22Rv1 (cell line): ENCODE results near the gene PRPSAP1.
A peak's percentile ranks its signal among the peaks of the same experiment; 100 is the strongest.

Experiments
- H3K27ac ChIP-seq: fragments of 450-650 bp; 2 replicates; pipeline ENCODE4 v1.5.1; 2017
- ZFX ChIP-seq: fragments of 450-650 bp; IDR thresholded peaks from 2 replicates; pipeline ENCODE4 v1.6.1; 2017; ENCODE audit warnings: antibody characterized with exemption, borderline replicate concordance
- TF ChIP-seq, protein P1 (sequence below): fragments of 450-650 bp; IDR thresholded peaks from 2 replicates; pipeline ENCODE4 v1.5.1; 2017; ENCODE audit warnings: mild to moderate bottlenecking

Gene PRPSAP1

DNA sequence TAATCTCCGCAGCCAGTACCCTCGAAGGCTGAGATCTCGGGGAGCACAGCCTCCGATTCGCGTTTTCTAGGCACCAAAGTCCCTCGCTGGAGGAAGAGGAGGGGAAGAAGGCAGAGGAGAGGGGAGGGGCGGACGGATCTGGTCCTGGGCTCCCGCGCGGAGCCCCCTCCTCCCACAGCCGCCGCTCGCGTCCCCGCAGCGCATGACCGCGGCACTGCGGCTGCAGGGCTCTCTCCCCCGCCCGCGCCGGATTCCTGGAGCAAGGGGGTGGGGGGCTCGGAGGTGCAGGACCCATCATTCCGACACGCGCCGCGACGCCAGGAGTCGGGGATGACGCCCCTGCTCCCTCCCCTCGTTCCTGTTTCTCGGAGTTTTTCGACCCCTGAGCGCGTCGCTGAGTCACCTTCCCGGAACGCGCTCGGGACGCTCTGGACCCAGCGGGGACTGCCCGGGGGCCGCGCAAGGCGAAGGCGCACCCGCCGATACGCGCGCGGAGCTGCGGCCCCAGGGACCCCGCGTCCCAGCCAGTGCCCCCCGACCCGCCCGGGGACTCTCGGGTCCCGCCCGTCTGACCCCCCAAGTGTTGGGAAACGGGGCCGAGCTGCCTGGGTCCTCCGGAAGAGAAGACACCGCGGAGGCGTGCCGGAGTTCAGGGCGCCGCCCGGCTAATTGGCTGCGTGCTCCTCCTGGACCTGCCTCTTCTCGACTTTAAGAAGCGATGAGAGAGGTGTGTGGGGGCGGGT, 29.3 kb upstream of the PRPSAP1 start:
- peak overlapping the region; percentile 77 for H3K27ac ChIP-seq
- no peak for TF ChIP-seq ZFX
- TF ChIP-seq, protein P1, sequence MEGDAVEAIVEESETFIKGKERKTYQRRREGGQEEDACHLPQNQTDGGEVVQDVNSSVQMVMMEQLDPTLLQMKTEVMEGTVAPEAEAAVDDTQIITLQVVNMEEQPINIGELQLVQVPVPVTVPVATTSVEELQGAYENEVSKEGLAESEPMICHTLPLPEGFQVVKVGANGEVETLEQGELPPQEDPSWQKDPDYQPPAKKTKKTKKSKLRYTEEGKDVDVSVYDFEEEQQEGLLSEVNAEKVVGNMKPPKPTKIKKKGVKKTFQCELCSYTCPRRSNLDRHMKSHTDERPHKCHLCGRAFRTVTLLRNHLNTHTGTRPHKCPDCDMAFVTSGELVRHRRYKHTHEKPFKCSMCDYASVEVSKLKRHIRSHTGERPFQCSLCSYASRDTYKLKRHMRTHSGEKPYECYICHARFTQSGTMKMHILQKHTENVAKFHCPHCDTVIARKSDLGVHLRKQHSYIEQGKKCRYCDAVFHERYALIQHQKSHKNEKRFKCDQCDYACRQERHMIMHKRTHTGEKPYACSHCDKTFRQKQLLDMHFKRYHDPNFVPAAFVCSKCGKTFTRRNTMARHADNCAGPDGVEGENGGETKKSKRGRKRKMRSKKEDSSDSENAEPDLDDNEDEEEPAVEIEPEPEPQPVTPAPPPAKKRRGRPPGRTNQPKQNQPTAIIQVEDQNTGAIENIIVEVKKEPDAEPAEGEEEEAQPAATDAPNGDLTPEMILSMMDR = no peak

DNA sequence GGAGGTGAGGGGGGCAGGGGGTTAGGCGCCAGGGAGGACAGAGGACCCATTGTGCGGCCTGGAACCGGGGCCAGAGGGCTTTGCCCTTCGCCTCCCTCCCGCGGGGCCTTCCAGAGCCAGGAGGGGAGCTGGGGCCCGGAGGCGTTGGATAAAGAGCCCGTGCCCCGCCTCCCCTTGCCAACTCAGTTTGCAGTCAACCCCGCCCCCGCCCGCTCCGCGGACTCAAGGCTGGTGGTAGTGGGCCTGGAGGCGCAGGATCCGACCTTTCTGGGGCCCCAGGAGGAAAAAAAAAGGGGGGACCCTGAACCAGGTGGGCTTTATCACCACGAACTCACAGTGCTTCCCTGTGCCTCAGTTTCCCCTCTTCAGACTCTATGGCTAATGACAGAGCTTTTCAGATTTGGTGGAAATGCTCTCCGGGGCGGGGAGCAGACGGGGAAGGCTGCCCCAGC, 28.7 kb upstream of the PRPSAP1 start:
- TF ChIP-seq, protein P1 = no peak
- H3K27ac ChIP-seq = no peak overlapping the region

DNA sequence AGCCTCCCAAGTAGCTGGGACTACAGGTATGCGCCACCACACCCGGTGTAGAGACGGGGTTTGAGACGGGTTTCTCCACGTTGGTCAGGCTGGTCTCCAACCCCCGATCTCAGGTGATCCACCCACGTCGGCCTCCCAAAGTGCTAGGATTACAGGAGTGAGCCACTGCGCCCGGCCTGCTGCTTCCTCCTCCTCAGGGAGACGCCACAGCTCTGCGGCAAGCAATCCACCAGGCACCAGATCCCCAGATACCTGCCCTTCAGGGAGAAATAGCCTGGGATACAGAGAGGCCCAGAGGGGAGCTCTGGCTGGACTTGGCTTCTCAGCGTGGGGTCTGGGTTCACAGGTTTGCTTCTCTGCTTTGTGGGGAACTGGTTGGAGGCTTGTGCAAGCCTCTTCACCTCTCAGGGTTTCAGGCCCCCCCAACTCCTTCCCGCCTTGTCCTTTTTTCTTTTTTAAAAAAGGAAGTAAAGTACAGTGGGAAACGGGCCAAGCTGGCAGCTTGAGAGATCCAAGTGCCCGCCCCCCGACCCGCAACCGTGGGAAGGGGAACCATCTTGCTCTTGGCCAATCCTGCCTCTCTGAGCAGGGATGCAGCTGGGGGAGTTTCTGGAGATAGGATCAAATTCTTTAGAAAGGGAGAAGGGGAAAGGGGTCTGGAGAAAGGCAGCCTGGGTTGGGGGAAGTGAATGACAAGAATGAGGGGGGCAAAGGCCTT, 28.1 kb upstream of the PRPSAP1 start:
- TF ChIP-seq, protein P1 = no peak
- no peak overlapping the region for H3K27ac ChIP-seq

DNA sequence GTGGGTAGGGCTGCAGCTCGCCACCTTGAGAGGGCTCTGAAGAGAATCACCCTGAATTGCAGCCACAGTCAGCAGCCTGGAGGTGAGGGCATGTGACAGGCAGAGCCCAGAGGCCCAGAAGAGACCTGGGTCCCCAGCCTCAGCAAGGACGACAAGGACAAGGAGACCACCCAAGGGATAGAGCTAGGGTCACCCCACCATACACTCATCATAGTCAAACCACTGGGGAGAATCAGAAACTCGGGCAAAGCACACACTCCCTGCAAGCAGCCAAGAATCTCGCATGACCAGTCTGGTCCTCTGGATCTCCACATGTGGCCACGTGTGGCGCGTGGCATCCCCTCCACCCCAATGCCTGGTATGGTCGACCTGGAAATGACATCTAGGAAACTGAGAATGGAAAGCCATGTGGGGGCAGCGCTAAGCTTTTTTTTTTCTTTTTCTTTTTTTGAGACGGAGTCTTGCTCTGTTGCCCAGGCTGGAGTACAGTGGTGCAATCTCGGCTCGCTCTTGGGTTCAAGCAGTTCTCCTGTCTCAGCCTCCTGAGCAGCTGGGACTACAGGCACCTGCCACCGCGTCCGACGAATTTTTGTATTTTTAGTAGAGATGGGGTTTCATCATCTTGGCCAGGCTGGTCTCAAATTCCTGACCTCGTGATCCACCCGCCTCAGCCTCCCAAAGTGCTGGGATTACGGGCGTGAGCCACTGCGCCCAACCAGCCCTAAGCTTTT, 26.1 kb upstream of the PRPSAP1 start:
- TF ChIP-seq, protein P1 = no peak
- TF ChIP-seq ZFX = no peak
- no peak overlapping the region for H3K27ac ChIP-seq

GRCh38 chr17:76379275-76379641, 25.5 kb upstream of the PRPSAP1 start:
- no peak overlapping the region for H3K27ac ChIP-seq
- TF ChIP-seq, protein P1 = no peak
- TF ChIP-seq ZFX = no peak

DNA sequence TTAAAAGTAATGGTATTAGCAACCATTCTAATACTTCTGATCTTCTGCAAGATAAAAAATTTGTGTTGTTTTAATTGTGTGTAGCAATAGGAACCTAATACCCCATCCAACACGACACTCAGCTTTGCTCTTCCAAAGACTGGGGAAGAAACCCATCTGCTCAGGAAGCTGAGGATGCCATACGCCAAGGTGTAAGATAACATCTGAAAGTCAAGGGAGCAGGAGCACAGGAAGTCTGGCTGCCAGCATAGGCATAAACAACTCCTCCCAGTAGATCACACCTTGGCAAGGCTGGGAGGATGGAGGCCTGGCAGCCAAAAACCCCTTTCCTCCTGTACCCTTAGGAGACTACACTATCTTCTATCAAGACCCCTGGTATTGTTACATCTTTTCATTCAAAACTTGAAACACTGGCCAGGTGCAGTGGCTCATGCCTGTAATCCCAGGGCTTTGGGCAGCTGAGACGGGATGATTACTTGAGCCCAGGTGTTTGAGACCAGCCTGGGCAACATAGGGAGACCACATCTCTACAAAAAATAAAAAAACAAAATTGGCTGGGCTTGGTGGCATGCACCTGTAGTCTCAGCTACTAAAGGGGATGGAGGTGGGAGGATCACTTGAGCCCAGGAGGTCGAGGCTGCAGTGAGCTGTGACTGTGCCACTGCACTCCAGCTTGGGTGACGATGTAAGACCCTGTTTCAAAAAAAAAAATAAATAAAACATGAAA, 25.0 kb upstream of the PRPSAP1 start:
- no peak overlapping the region for H3K27ac ChIP-seq
- TF ChIP-seq ZFX = no peak
- TF ChIP-seq, protein P1 = no peak
